H1 (cell line): ENCODE results near the gene SLC6A18. TPM values are rescaled to one million over a fixed set of nuclear protein-coding genes. Genes with fewer than 3 reads are reported as not detected.

Source experiments
- CBX5 ChIP-seq: fragments of 300-800, 300-1000 bp; sonication (generic); IDR thresholded peaks from 2 replicates; pipeline ENCODE4 v1.7.1; 2016; ENCODE audit warnings: antibody characterized with exemption, low read length, low read depth
- CHD7 ChIP-seq: fragments of 300-600 bp; sonication (generic); IDR thresholded peaks from 2 replicates; pipeline ENCODE4 v1.7.1; 2012; ENCODE audit warnings: low read length, moderate library complexity, mild to moderate bottlenecking, inconsistent platforms; ENCODE audit not compliant: insufficient replicate concordance
- JUN ChIP-seq: IDR thresholded peaks from 2 replicates; pipeline ENCODE4 v1.6.1; 2011; ENCODE audit warnings: low read depth, mild to moderate bottlenecking, improper control_type of control experiment, low read length
- RNF2 ChIP-seq: fragments of 200-900, 300-1000 bp; sonication (generic); IDR thresholded peaks from 2 replicates; pipeline ENCODE4 v1.7.1; 2016; ENCODE audit warnings: borderline replicate concordance, low read depth, mild to moderate bottlenecking, antibody characterized with exemption, low read length; ENCODE audit not compliant: poor library complexity, severe bottlenecking; ENCODE audit errors: missing control alignments
- TBP ChIP-seq: IDR thresholded peaks from 2 replicates; pipeline ENCODE4 v1.6.1; 2011; ENCODE audit warnings: low read depth, low read length, improper control_type of control experiment
- polyA plus RNA-seq, 7 experiments: library from polyadenylated mRNA; depleted of rRNA in 3 of 7; stranded (reverse) in 5 of 7; unstranded in 2 of 7; fragments of >200 nt in 5 of 7; fragments of 200-250 nt in 2 of 7; gene quantifications; 1 replicate in 5 of 7; 2 replicates in 1 of 7; 4 replicates in 1 of 7; pipeline versions ENCODE4 v1.2.1 to v1.2.3, GENCODE V29; 2011 to 2013; ENCODE audit warnings: missing spikeins in 2 of 7, mixed read lengths in 2 of 7
- total RNA-seq: library from RNA; stranded (reverse); fragmentation: NEBNext Ultra II Directional; extraction: Animal tissue kit (Norgen Biotek cat#: 25700); gene quantifications from 2 replicates; pipeline ENCODE4 v1.2.1, GENCODE V29; 2021

The SLC6A18 gene
- total and polyA plus RNA-seq, 2 of the 8 experiments (the other 6 are each of a cell fraction or from before 2014, with no cell fraction given) = not detected

GRCh38 chr5:1192971-1193590, 32.1 kb upstream of the SLC6A18 start (continued):
- no peak for TF ChIP-seq CHD7
- no peak for TF ChIP-seq JUN
- TF ChIP-seq TBP = no peak
- no peak for TF ChIP-seq CBX5
- TF ChIP-seq RNF2 = no peak
